Neural progenitor cell (in vitro differentiated cells): ENCODE results near the gene REXO1. TPM values are rescaled to one million over a fixed set of nuclear protein-coding genes. Genes with fewer than 3 reads are reported as not detected.
"Not testable (repeated sequence)": the region's sequence is repeated elsewhere in the genome, so short reads cannot be mapped to it uniquely, and the experiment has no call there.

ENCODE experiments used
- DNase-seq: peaks from one replicate; pipeline ENCODE4 v3.0.0-alpha.2; 2016; ENCODE audit warnings: low spot score
- H2AFZ ChIP-seq: fragments of 200-600 bp; sonication (generic); replicated peaks from 2 replicates; pipeline ENCODE4 v1.6.1; 2016; ENCODE audit warnings: antibody characterized with exemption
- H3F3A ChIP-seq: fragments of 200-600 bp; sonication (generic); 2 replicates; pipeline ENCODE4 v1.6.1; 2016; ENCODE audit warnings: antibody characterized with exemption, low read depth
- H3K27ac ChIP-seq: fragments of 200-600 bp; sonication (generic); 2 replicates; pipeline ENCODE4 v1.5.1; 2016; ENCODE audit warnings: mild to moderate bottlenecking
- H3K27me3 ChIP-seq: fragments of 200-600 bp; sonication (generic); 2 replicates; pipeline ENCODE4 v1.6.1; 2016; ENCODE audit warnings: mild to moderate bottlenecking, moderate library complexity
- H3K36me3 ChIP-seq: fragments of 200-600 bp; sonication (generic); 2 replicates; pipeline ENCODE4 v1.5.1; 2016
- H3K4me1 ChIP-seq: fragments of 200-600 bp; sonication (generic); 2 replicates; pipeline ENCODE4 v1.6.1; 2016; ENCODE audit warnings: mixed run types
- H3K4me2 ChIP-seq: fragments of 200-600 bp; sonication (generic); 2 replicates; pipeline ENCODE4 v1.6.1; 2016
- H3K4me3 ChIP-seq: fragments of 200-600 bp; sonication (generic); 2 replicates; pipeline ENCODE4 v1.5.1; 2016
- H3K79me2 ChIP-seq: fragments of 200-600 bp; sonication (generic); 2 replicates; pipeline ENCODE4 v1.6.1; 2016; ENCODE audit warnings: low read depth
- H3K9ac ChIP-seq: fragments of 200-600 bp; sonication (generic); 2 replicates; pipeline ENCODE4 v1.6.1; 2016
- H3K9me3 ChIP-seq: fragments of 200-600 bp; sonication (generic); 2 replicates; pipeline ENCODE4 v1.5.1; 2016; ENCODE audit warnings: low read depth
- H4K20me1 ChIP-seq: fragments of 200-600 bp; sonication (generic); 2 replicates; pipeline ENCODE4 v1.6.1; 2016; ENCODE audit warnings: low read depth
- H3K27ac Mint-ChIP-seq: 3 replicates; pipeline ENCODE4 v1.8.0; 2021; ENCODE audit warnings: mixed read lengths
- H3K27me3 Mint-ChIP-seq: 2 replicates; pipeline ENCODE4 v1.8.0; 2022; ENCODE audit warnings: low read depth, mild to moderate bottlenecking, inconsistent platforms, moderate library complexity, mixed read lengths; ENCODE audit not compliant: insufficient read depth
- H3K36me3 Mint-ChIP-seq: 3 replicates; pipeline ENCODE4 v1.8.0; 2021; ENCODE audit warnings: mixed read lengths
- H3K4me1 Mint-ChIP-seq: 3 replicates; pipeline ENCODE4 v1.8.0; 2021; ENCODE audit warnings: mixed read lengths
- H3K4me3 Mint-ChIP-seq: 3 replicates; pipeline ENCODE4 v1.8.0; 2021; ENCODE audit warnings: mild to moderate bottlenecking, moderate library complexity, mixed read lengths
- H3K9me3 Mint-ChIP-seq: 3 replicates; pipeline ENCODE4 v1.8.0; 2020; ENCODE audit warnings: mixed read lengths
- EZH2 ChIP-seq: fragments of 200-600 bp; sonication (generic); IDR thresholded peaks from 2 replicates; pipeline ENCODE4 v1.6.1; 2017; ENCODE audit warnings: antibody characterized with exemption, mild to moderate bottlenecking, moderate library complexity
- EZH2phosphoT487 ChIP-seq: fragments of 200-600 bp; sonication (generic); IDR thresholded peaks from 2 replicates; pipeline ENCODE4 v1.6.1; 2017; ENCODE audit warnings: antibody characterized with exemption
- total RNA-seq: library from RNA; depleted of rRNA; stranded (reverse); fragments of >200 nt; gene quantifications from 2 replicates; pipeline ENCODE4 v1.2.3, GENCODE V29; 2015; ENCODE audit warnings: low replicate concordance
- TF ChIP-seq, protein P1 (sequence below): fragments of 200-600 bp; sonication (generic); IDR thresholded peaks from 2 replicates; pipeline ENCODE4 v1.5.1; 2017; ENCODE audit warnings: antibody characterized with exemption, mild to moderate bottlenecking

The REXO1 gene
- total RNA-seq, 1 donor from 2014 or later: 38.7 TPM

DNA sequence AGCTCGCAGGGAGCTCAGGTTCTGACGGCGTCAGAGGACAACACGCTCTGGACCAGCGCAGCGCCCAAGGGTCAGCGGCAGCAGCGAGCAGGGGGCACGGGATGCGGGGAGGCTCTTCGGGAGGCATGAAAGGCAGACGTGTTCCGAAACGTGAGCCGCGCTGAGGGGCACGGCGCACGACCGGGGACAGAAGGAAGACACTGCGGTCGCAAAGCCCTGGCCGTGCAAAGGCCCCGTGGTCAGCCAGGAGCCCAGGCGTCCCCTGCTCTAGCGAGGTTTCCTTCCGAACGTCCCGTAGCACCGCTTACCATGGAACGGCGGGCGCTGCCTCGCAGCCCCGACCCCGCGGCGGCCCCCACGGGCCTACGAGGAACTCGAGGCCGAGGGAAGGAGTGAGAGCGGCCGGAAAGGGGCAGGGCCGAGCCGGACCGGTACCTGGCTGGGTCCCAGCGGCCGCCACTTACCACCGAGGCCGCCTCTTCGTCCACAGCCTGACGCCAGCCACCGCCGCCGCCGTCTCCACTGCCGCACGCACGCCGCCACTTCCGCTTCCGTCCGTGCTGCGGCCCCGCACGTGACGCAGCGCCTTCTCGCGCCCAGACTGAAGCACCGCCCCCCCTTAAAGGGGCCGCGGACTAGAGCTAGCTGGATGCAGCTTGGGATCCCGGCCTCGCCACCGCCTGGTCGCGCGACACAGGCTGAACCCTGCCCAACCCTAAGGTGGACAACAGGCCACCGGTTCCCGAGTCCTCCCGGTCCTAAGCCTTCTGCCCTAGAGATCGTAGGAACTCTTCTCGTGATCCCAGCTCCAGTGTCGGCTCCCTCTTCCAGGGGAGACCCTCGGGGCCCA, 27.6 kb upstream of the REXO1 start:
- Histone ChIP-seq H3K4me2 (peak overlapping the region; percentile 92), H3F3A (peaks cover 18% of the 10 kb centered on the region), H3K9me3 (no peaks in the 10 kb centered on the region), H3K36me3 (no peaks in the 10 kb centered on the region), H3K4me3 (peak overlapping the region; percentile 71), H3K9ac (peak overlapping the region; percentile 70), H2AFZ (peak overlapping the region; percentile 78), H3K79me2 (peaks cover 47% of the 10 kb centered on the region), H3K27me3 (no peaks in the 10 kb centered on the region), H3K27ac (no peak overlapping the region), H4K20me1 (peaks cover 30% of the 10 kb centered on the region), H3K4me1 (peaks cover 20% of the 10 kb centered on the region)
- DNase-seq: peak; percentile 96
- TF ChIP-seq, protein P1, sequence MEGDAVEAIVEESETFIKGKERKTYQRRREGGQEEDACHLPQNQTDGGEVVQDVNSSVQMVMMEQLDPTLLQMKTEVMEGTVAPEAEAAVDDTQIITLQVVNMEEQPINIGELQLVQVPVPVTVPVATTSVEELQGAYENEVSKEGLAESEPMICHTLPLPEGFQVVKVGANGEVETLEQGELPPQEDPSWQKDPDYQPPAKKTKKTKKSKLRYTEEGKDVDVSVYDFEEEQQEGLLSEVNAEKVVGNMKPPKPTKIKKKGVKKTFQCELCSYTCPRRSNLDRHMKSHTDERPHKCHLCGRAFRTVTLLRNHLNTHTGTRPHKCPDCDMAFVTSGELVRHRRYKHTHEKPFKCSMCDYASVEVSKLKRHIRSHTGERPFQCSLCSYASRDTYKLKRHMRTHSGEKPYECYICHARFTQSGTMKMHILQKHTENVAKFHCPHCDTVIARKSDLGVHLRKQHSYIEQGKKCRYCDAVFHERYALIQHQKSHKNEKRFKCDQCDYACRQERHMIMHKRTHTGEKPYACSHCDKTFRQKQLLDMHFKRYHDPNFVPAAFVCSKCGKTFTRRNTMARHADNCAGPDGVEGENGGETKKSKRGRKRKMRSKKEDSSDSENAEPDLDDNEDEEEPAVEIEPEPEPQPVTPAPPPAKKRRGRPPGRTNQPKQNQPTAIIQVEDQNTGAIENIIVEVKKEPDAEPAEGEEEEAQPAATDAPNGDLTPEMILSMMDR: peak; percentile 53
- TF ChIP-seq EZH2phosphoT487: no peak
- peak overlapping the region; percentile 74 for H3K27ac Mint-ChIP-seq
- no peaks in the 10 kb centered on the region for H3K36me3 Mint-ChIP-seq
- peak overlapping the region; percentile 95 for H3K4me3 Mint-ChIP-seq
- H3K27me3 Mint-ChIP-seq: no peaks in the 10 kb centered on the region
- peaks cover 20% of the 10 kb centered on the region for H3K4me1 Mint-ChIP-seq
- H3K9me3 Mint-ChIP-seq: no peaks in the 10 kb centered on the region

DNA sequence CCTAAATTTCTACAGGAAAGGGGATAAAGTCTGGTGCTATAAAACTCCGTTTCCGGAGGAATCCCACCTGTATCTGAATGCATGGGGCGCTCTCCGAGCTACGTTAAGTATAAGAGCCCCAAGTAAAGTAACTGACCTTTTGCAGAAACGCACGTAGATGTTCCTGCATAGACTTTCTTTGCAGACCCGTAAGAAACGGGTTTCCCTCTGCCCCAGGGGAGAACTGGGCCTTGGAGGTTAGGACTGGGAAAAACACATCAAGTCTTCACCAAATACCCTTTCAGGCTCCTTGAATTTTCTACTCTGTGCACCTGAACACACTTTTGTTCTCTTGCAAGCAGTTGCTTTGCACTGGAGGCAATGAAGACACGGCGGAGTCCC, 27.0 kb upstream of the REXO1 start:
- H3K27ac ChIP-seq, H3K9me3 ChIP-seq, H3K36me3 Mint-ChIP-seq, H3K27me3 Mint-ChIP-seq, DNase-seq, H3K9me3 Mint-ChIP-seq, H2AFZ ChIP-seq, H3K27me3 ChIP-seq, H3K36me3 ChIP-seq: not testable (repeated sequence)
- peak overlapping the region; percentile 71 for H3K4me3 ChIP-seq
- Mint-ChIP-seq H3K4me1 (peaks cover 20% of the 10 kb centered on the region), H3K27ac (peak overlapping the region; percentile 74), H3K4me3 (peak overlapping the region; percentile 95)
- peak overlapping the region; percentile 70 for H3K9ac ChIP-seq
- H3F3A ChIP-seq: peaks cover 18% of the 10 kb centered on the region
- H3K4me1 ChIP-seq: peaks cover 20% of the 10 kb centered on the region
- peaks cover 30% of the 10 kb centered on the region for H4K20me1 ChIP-seq
- H3K79me2 ChIP-seq: peaks cover 47% of the 10 kb centered on the region
- peak overlapping the region; percentile 92 for H3K4me2 ChIP-seq

DNA sequence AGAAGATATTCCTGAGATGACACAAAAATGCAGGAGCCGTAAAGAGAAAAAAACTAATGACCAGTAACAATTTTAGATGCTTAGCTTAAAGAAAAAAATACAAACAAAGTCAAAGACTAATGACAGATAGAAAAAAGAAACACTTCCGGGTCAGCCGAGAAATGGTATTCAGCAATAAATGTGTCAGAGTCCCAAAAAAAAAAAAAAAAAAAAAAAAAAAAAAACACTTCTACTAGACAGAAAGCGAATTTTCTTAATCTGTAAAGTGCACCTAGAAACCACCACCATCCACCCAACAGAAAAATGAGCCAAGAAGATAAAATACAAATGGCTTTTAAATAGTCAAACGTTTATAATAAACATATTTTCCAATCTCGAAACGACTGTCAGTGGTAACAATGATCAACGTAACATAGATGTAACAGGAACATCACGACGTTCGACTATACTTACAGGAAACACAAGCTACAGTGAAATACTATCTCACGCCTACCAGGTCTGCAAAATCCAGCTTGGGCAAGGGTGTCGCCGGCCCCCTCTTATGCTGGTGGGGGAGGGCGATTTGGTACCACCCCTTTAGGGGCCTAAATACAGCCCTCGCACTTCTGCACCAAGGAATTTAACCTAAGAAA, 26.4 kb upstream of the REXO1 start:
- no peak overlapping the region for H3K27ac ChIP-seq

More for the DNA sequence above, 26.4 kb upstream of the REXO1 start:
- Histone ChIP-seq H2AFZ (no peak overlapping the region), H4K20me1 (peaks cover 30% of the 10 kb centered on the region), H3K4me2 (peak overlapping the region; percentile 92), H3K9ac (peak overlapping the region; percentile 70), H3K36me3 (no peaks in the 10 kb centered on the region), H3K4me3 (peak overlapping the region; percentile 71), H3F3A (peaks cover 20% of the 10 kb centered on the region), H3K4me1 (peaks cover 20% of the 10 kb centered on the region), H3K9me3 (no peaks in the 10 kb centered on the region), H3K79me2 (peaks cover 47% of the 10 kb centered on the region), H3K27me3 (no peaks in the 10 kb centered on the region)
- Mint-ChIP-seq H3K27ac (no peak overlapping the region), H3K27me3 (no peaks in the 10 kb centered on the region), H3K4me1 (peaks cover 20% of the 10 kb centered on the region), H3K9me3 (no peaks in the 10 kb centered on the region), H3K36me3 (no peaks in the 10 kb centered on the region), H3K4me3 (peak overlapping the region; percentile 95)
- no peak for DNase-seq
- TF ChIP-seq EZH2 (no peak), EZH2phosphoT487 (no peak)
- TF ChIP-seq, protein P1: no peak
